SK-N-MC (cell line): ENCODE results near the gene FANCC.

Experiments
- EZH2 ChIP-seq: fragments of 200-600 bp; sonication (generic); IDR thresholded peaks from one replicate; pipeline ENCODE4 v1.6.1; 2017; ENCODE audit warnings: antibody characterized with exemption
- POLR2AphosphoS5 ChIP-seq: IDR thresholded peaks from 2 replicates; pipeline ENCODE4 v1.6.1; 2012; ENCODE audit warnings: mild to moderate bottlenecking, low read depth, low read length, borderline replicate concordance

DNA sequence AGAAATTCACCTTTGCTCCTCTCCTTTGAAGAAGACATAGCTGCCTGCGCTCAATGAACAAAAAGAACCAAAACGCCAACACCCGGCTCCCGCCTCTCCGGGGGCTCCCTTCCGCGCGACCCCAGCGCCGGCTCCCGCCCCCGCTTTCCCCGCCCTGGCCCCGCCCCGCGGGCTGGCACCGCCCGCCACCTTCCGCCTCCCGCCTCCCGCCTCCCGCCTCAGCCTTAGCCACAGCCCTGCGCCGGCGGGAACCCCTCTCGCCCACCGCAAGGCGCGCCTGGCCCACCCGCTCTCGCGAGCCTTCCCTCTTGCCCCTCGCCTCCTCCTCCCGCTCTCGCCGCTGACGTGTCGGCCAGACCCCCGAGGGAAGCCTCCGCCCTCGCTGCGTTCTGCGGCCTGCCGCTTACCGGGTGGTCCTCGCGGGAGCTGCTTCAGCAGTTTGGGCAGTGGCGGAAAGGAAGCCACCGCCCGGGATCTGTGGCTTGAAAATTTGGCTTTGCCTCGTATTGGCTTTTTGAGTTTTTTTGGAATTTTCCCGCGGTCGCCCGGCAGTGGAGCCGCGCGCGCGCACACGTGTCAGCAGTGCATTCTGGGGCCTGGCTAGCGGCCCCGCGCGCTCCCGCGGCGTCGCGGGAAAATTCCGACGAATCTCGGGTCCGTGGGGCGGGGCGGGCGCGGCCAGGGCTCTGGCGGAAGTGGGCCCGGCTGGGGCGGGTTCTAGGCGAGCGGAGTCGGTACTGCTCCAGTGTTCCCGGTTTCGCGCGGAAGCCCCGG is at the start of gene FANCC:
- TF ChIP-seq POLR2AphosphoS5 (peak; percentile 86), EZH2 (no peak)
